Naive B cell (primary cell): Measurements from ENCODE around the gene MYOM1. TPM values are rescaled to one million over a fixed set of nuclear protein-coding genes. Genes with fewer than 3 reads are reported as not detected.
"Not testable (repeated sequence)": the region's sequence is repeated elsewhere in the genome, so short reads cannot be mapped to it uniquely, and the experiment has no call there.

Source experiments
- ATAC-seq, 2 donors: fragments of 150-1000 bp; cut with Tn5 transposase; 2 replicates each; pipeline ENCODE4 v1.10.0; 2021; ENCODE audit warnings: low read depth in 2 of 2, mild to moderate bottlenecking in 2 of 2, moderate library complexity in 2 of 2
- DNase-seq: peaks from one replicate; pipeline ENCODE4 v3.0.0; 2022
- H3K27ac Mint-ChIP-seq, 6 donors: one replicate each; pipeline ENCODE4 v1.8.0; 2020 to 2022; ENCODE audit warnings: mild to moderate bottlenecking in 6 of 6, mixed read lengths in 6 of 6, moderate library complexity in 5 of 6, inconsistent platforms in 2 of 6
- H3K27me3 Mint-ChIP-seq, 3 donors: one replicate each; pipeline ENCODE4 v1.8.0; 2021 to 2022; ENCODE audit warnings: mixed read lengths in 3 of 3, mild to moderate bottlenecking in 1 of 3
- H3K36me3 Mint-ChIP-seq, 2 donors: one replicate each; pipeline ENCODE4 v1.8.0; 2020 to 2022; ENCODE audit warnings: mixed read lengths in 2 of 2, inconsistent platforms in 1 of 2, mild to moderate bottlenecking in 1 of 2
- H3K4me1 Mint-ChIP-seq, 3 donors: one replicate each; pipeline ENCODE4 v1.8.0; 2020 to 2022; ENCODE audit warnings: mixed read lengths in 3 of 3, inconsistent platforms in 1 of 3, mild to moderate bottlenecking in 1 of 3, moderate library complexity in 1 of 3
- H3K4me3 Mint-ChIP-seq, 8 donors: one replicate each; pipeline ENCODE4 v1.8.0; 2020 to 2022; ENCODE audit warnings: mild to moderate bottlenecking in 8 of 8, mixed read lengths in 8 of 8, moderate library complexity in 8 of 8, inconsistent platforms in 2 of 8
- H3K9me3 Mint-ChIP-seq, 7 donors: one replicate each; pipeline ENCODE4 v1.8.0; 2020 to 2022; ENCODE audit warnings: mixed read lengths in 7 of 7, mild to moderate bottlenecking in 5 of 7, inconsistent platforms in 2 of 7, moderate library complexity in 1 of 7
- polyA plus RNA-seq, 6 donors: library from polyadenylated mRNA; unstranded; fragments of 300-500 nt; fragmentation: Illumina TruSeq; gene quantifications; one replicate each; pipeline ENCODE4 v1.2.3, GENCODE V29; 2021; ENCODE audit warnings: low read depth in 6 of 6

Gene MYOM1
- polyA plus RNA-seq, 6 donors from 2014 or later, result 0.08 to 1.5 (median 0.85) TPM; not detected in 1

GRCh38 chr18:3027370-3027891, 192.3 kb downstream of the MYOM1 start:
- Mint-ChIP-seq H3K9me3 (peaks cover 0 to 5% (median 0%) of the 10 kb centered on the region in 7 donors), H3K4me3 (no peak overlapping the region), H3K36me3 (no peaks in the 10 kb centered on the region), H3K27ac (no peak overlapping the region), H3K27me3 (no peaks in the 10 kb centered on the region), H3K4me1 (peaks cover 0 to 5% (median 0%) of the 10 kb centered on the region in 3 donors)
- no peak for DNase-seq
- no peak for ATAC-seq

DNA sequence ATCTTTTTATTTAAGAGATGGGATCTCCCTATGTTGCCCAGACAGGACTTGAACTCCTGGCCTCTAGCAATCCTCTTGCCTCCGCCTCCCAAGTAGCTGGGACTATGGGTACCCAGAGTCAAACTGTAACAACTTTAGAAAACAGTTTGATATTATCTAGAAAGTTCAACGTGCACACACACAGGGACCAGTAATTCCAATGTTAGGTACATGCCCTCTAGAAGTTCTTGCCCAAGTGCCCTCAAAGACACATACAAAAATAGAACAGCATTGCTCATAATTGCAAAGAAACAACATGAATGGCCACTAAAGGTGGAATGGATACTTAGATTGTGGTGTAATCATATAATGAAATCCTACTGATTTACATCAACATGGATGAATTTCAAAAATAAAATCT, 194.2 kb downstream of the MYOM1 start:
- no peak overlapping the region for H3K4me3 Mint-ChIP-seq
- ATAC-seq (no peak), DNase-seq (no peak)
- no peak overlapping the region for H3K27ac Mint-ChIP-seq
- H3K4me1 Mint-ChIP-seq, result no peaks in the 10 kb centered on the region
- no peaks in the 10 kb centered on the region for H3K36me3 Mint-ChIP-seq
- H3K9me3 Mint-ChIP-seq, result peaks cover 0 to 3% (median 0%) of the 10 kb centered on the region in 7 donors
- H3K27me3 Mint-ChIP-seq, result no peaks in the 10 kb centered on the region

GRCh38 chr18:3023603-3024002, 196.2 kb downstream of the MYOM1 start:
- not testable (repeated sequence) for DNase-seq, H3K27me3 Mint-ChIP-seq, H3K36me3 Mint-ChIP-seq, H3K9me3 Mint-ChIP-seq, H3K4me1 Mint-ChIP-seq, H3K4me3 Mint-ChIP-seq, ATAC-seq
- peak overlapping the region in 1 of 6 donors; percentile 53 for H3K27ac Mint-ChIP-seq

Other genes starting within 250 kb of the MYOM1 start
- 10 to 100 TPM in 2 of 6 donors, 1 to 10 TPM in 4; 1.6 to 15.4 (median 8.1) TPM for gene LPIN2, start 206.8 kb downstream of the MYOM1 start, polyA plus RNA-seq
- gene MYL12A, start 27.8 kb upstream of the MYOM1 start, polyA plus RNA-seq, result 1,000 to 10,000 TPM; 1,232 to 1,667 (median 1,472) TPM
- 100 to 1,000 TPM; 574 to 848 (median 647) TPM for gene MYL12B, start 42.2 kb upstream of the MYOM1 start, polyA plus RNA-seq
- 100 to 1,000 TPM in 1 of 6 donors, 10 to 100 TPM in 5; 34.1 to 114 (median 46.4) TPM for gene TGIF1, start 230.2 kb upstream of the MYOM1 start, polyA plus RNA-seq